Heart left ventricle (tissue), 16 donors: Measurements from ENCODE around the gene ISY1. TPM values are rescaled to one million over a fixed set of nuclear protein-coding genes. Genes with fewer than 3 reads are reported as not detected.
A peak's percentile ranks its signal among the peaks of the same experiment; 100 is the strongest.

Experiments used
- ATAC-seq, 4 donors: fragments of 200-7000 bp; cut with Tn5 transposase; one replicate each; pipeline ENCODE4 v1.9.1; 2020 to 2022; ENCODE audit warnings: moderate library complexity in 4 of 4, mild to moderate bottlenecking in 3 of 4, moderate number of reproducible peaks in 1 of 4
- DNase-seq, 5 donors: peaks; one replicate each; pipeline ENCODE4 v3.0.0-alpha.2; 2020
- H3K27ac ChIP-seq, 12 donors: fragments of 200-600 bp; sonication (generic) in 4 of 12; one replicate each; pipeline versions ENCODE4 v1.5.0 to v1.8.0; 2016 to 2022; ENCODE audit warnings: mild to moderate bottlenecking in 2 of 12
- H3K27me3 ChIP-seq, 9 donors: fragments of 200-600 bp; sonication (generic) in 2 of 9; one replicate each; pipeline versions ENCODE4 v1.5.1 to v1.8.0; 2016 to 2022; ENCODE audit warnings: mild to moderate bottlenecking in 3 of 9
- H3K36me3 ChIP-seq, 9 donors: fragments of 200-600 bp; sonication (generic) in 2 of 9; one replicate each; pipeline versions ENCODE4 v1.5.0 to v1.8.0; 2018 to 2022; ENCODE audit warnings: mild to moderate bottlenecking in 2 of 9
- H3K4me1 ChIP-seq, 12 donors: fragments of 200-600 bp; sonication (generic) in 4 of 12; one replicate each; pipeline versions ENCODE4 v1.5.0 to v1.8.0; 2016 to 2022; ENCODE audit warnings: mild to moderate bottlenecking in 3 of 12
- H3K4me3 ChIP-seq, 12 donors: fragments of 200-600 bp; sonication (generic) in 4 of 12; one replicate each; pipeline versions ENCODE4 v1.5.0 to v1.8.0; 2017 to 2022; ENCODE audit warnings: mild to moderate bottlenecking in 9 of 12, moderate library complexity in 4 of 12
- H3K9me3 ChIP-seq, 12 donors: fragments of 200-600 bp; sonication (generic) in 4 of 12; one replicate each; pipeline versions ENCODE4 v1.5.0 to v1.8.0; 2016 to 2022; ENCODE audit warnings: mild to moderate bottlenecking in 1 of 12
- POLR2A ChIP-seq, 2 donors: fragments of 450-650 bp; IDR thresholded peaks; one replicate each; pipeline ENCODE4 v1.6.1; 2017; ENCODE audit warnings: antibody characterized with exemption in 2 of 2, mild to moderate bottlenecking in 2 of 2, moderate library complexity in 2 of 2
- WGBS, 4 donors: extraction: QIAGEN DNeasy Blood & Tissue Kit in 2 of 4; methylation state at CpG; one replicate each; pipeline versions ENCODE4 v1.1.5 to v1.1.7; 2013 to 2018; 5-methylcytosine and 5-hydroxymethylcytosine counted together
- intact Hi-C, 10 donors: fragments of 100-400 bp; cut with DNase I; formaldehyde crosslinking; loops; one replicate each; pipeline versions ENCODE4 v1.11.1 to v1.14.2; 2022
- polyA plus RNA-seq, 2 donors: library from polyadenylated mRNA; stranded (reverse); fragments of 200-250 nt; gene quantifications; one replicate each; pipeline ENCODE4 v1.2.3, GENCODE V29; 2013
- total RNA-seq, 9 donors: library from RNA; depleted of rRNA in 2 of 9; stranded (reverse); fragments of >200 nt in 2 of 9; fragmentation: NEBNext Ultra II Directional in 3 of 9; extraction: Animal tissue kit (Norgen Biotek cat#: 25700) in 3 of 9; gene quantifications; one replicate each; pipeline versions ENCODE4 v1.1.0 to v1.2.4, GENCODE V29; 2016 to 2023
- TF ChIP-seq, protein P1 (sequence below), 12 donors: fragments of 200-600 bp; sonication (generic) in 4 of 12; IDR thresholded peaks; one replicate each; pipeline versions ENCODE4 v1.5.0 to v1.8.0; 2018 to 2022; ENCODE audit warnings: antibody characterized with exemption in 12 of 12, mild to moderate bottlenecking in 5 of 12
- donor health status: ischemic (EF 13 %, LVEDD 7.1; RV severe dilation, severe dysfunction).
- donor health status: healthy with polysubstance abuse.
- donor health status: DM: no; HTN: yes; CAD: no.
- donor health status: DM: no; HTN: no; CAD: no.
- donor health status: ischemic (EF 25% LVEDD 6.9; RV normal size, moderate dysfunction).
- donor health status: ischemic (EF 25% LVEDD 5.7; RV mildly dilated, moderate dysfunction).
- donor health status: healthy.
- donor health status: DM: yes; HTN: yes; CAD: no.
- donor health status: ischemic (EF 35%, LVEDD 5.7; RV mildly dilated, moderate dysfunction).
- donor health status: nonischemic (EF 11% LVEDD 7.7; RV severe dilation, severe dysfunction).
- donor health status: DM: yes; HTN: yes; CAD: no.
- donor health status: PGD.
- donor health status: ischemic (EF 29% LVEDD 5.4; RV normal size, mild dysfunction).
- donor health status: nonischemic (EF 23%, LVEDD 6.1; RV moderate dilation, normal function).

The ISY1 gene
- total and polyA plus RNA-seq, 11 donors = 14.9 to 31.2 (median 24.5) TPM

- peak overlapping the region; percentile 73 to 97 (median 92) for H3K27ac ChIP-seq
- WGBS, 4 donors = 0 to 1% (median 1%) methylated on average over 24 to 80 of the region's 80 CpGs
- no peaks in the 10 kb centered on the region for H3K27me3 ChIP-seq
- ATAC-seq (peak in 3 of 4 donors; percentile 5 to 7 (median 7)), DNase-seq (peak in 2 of 5 donors; percentile 33 to 72)
- no peaks in the 10 kb centered on the region for H3K9me3 ChIP-seq
- H3K36me3 ChIP-seq = peaks cover 0 to 15% (median 11%) of the 10 kb centered on the region in 9 donors
- peaks cover 10 to 43% (median 27%) of the 10 kb centered on the region in 12 donors for H3K4me1 ChIP-seq
- H3K4me3 ChIP-seq = peak overlapping the region; percentile 66 to 97 (median 89)
- TF ChIP-seq, protein P1, sequence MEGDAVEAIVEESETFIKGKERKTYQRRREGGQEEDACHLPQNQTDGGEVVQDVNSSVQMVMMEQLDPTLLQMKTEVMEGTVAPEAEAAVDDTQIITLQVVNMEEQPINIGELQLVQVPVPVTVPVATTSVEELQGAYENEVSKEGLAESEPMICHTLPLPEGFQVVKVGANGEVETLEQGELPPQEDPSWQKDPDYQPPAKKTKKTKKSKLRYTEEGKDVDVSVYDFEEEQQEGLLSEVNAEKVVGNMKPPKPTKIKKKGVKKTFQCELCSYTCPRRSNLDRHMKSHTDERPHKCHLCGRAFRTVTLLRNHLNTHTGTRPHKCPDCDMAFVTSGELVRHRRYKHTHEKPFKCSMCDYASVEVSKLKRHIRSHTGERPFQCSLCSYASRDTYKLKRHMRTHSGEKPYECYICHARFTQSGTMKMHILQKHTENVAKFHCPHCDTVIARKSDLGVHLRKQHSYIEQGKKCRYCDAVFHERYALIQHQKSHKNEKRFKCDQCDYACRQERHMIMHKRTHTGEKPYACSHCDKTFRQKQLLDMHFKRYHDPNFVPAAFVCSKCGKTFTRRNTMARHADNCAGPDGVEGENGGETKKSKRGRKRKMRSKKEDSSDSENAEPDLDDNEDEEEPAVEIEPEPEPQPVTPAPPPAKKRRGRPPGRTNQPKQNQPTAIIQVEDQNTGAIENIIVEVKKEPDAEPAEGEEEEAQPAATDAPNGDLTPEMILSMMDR (IDR thresholded peaks at IDR 0.05) = no peak
- TF ChIP-seq POLR2A (IDR thresholded peaks at IDR 0.05) = peak in 1 of 2 donors; percentile 30
- intact Hi-C loops = loop anchor here in 3 of 10 donors (2.0 to 5.0 kb wide), 3 partner anchors 61 to 69 kb away; partner anchors contain the start of gene CNBP (in 1 of the 3)
Observed at GRCh38 chr3:129121016-129121791, 39.7 kb downstream of the ISY1 start.

- TF ChIP-seq, protein P1 (IDR thresholded peaks at IDR 0.05) = peak in 6 of 12 donors; percentile 8 to 54 (median 32)
- peak in 1 of 2 donors; percentile 56 for TF ChIP-seq POLR2A (IDR thresholded peaks at IDR 0.05)
- Histone ChIP-seq H3K4me1 (peaks cover 10 to 47% (median 30%) of the 10 kb centered on the region in 12 donors), H3K4me3 (peak overlapping the region; percentile 66 to 97 (median 89)), H3K27ac (peak overlapping the region; percentile 73 to 97 (median 92)), H3K9me3 (no peaks in the 10 kb centered on the region), H3K27me3 (no peaks in the 10 kb centered on the region), H3K36me3 (peaks cover 0 to 18% (median 13%) of the 10 kb centered on the region in 9 donors)
- peak; percentile 88 to 90 (median 90) for DNase-seq
- WGBS, 4 donors = 3% methylated on average over 18 of the region's 18 CpGs
- intact Hi-C loops = loop anchor here in 3 of 10 donors (2.0 to 5.0 kb wide), 3 partner anchors 62 to 68 kb away; partner anchors contain the start of gene CNBP (in 1 of the 3)
- ATAC-seq = peak; percentile 44 to 77 (median 58)
Observed at GRCh38 chr3:129120254-129121004, 40.4 kb downstream of the ISY1 start.

DNA sequence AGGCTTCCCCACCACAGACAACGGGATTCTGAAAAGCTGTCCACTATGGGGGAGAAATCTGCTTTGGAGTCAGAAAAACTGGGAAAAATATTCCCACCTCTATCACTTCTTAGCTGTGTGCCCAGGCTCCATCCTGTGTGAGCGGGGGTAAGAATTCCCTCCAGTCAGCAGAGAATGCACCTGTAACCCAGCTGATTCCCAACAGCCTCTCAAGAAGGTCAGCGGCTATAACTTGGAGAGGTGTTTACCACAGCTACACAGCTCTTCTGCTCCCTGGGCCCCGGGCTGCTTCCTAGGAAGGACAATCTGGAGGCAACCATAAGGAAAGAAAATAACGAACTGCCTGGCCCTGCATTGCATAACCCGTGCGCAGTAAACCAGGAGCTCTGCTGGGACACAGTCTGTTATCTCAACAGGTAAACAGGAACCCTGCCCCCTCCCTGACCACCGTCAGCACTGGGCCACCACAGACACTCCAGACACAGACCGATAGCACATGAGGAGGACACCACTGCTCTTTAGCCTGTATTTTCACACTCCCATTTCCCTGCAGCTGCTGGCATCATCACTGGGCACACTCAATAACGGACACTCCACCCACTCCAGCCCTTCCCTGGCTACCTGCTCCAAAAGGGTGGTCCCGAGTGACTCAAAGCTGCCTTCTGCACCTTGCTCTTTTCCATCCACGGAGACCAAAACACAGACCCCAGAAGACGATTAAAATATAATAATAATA lies 41.3 kb downstream of the ISY1 start:
- no peak for DNase-seq
- intact Hi-C loops = loop anchor here in 3 of 10 donors (2.0 to 5.0 kb wide), 3 partner anchors 63 to 67 kb away; partner anchors contain the start of gene CNBP (in 1 of the 3)

More for the DNA sequence above, 41.3 kb downstream of the ISY1 start:
- Histone ChIP-seq H3K27me3 (no peaks in the 10 kb centered on the region), H3K4me3 (peak overlapping the region in 10 of 12 donors; percentile 66 to 97 (median 89)), H3K27ac (peak overlapping the region in 11 of 12 donors; percentile 82 to 97 (median 93)), H3K36me3 (peaks cover 0 to 26% (median 13%) of the 10 kb centered on the region in 9 donors), H3K9me3 (no peaks in the 10 kb centered on the region), H3K4me1 (peaks cover 10 to 47% (median 30%) of the 10 kb centered on the region in 12 donors)
- WGBS, 4 donors = 53 to 59% (median 55%) methylated on average over 12 to 13 of the region's 13 CpGs
- ATAC-seq = no peak
- no peak for TF ChIP-seq POLR2A (IDR thresholded peaks at IDR 0.05)
- TF ChIP-seq, protein P1 (IDR thresholded peaks at IDR 0.05) = no peak
